CD4-positive, CD25-positive, alpha-beta regulatory T cell (primary cell): ENCODE results near the gene IFNAR2. TPM values are rescaled to one million over a fixed set of nuclear protein-coding genes. Genes with fewer than 3 reads are reported as not detected.

Source experiments
- polyA plus RNA-seq, 4 donors: library from polyadenylated mRNA; unstranded; fragments of 300-500 nt; fragmentation: Illumina TruSeq; gene quantifications; one replicate each; pipeline ENCODE4 v1.2.3, GENCODE V29; 2021
- total RNA-seq: library from RNA; stranded (reverse); gene quantifications from one replicate; pipeline ENCODE4 v1.2.3, GENCODE V29; 2022

Gene IFNAR2
- total and polyA plus RNA-seq, 5 donors from 2014 or later = 56.9 to 121 (median 111) TPM

Other genes with a start within 250 kb of the IFNAR2 start
- gene OLIG2, start 204.0 kb upstream of the IFNAR2 start, total RNA-seq = not detected
- gene OLIG2, start 204.0 kb upstream of the IFNAR2 start, polyA plus RNA-seq = not detected
- gene OLIG1, start 159.8 kb upstream of the IFNAR2 start, total RNA-seq = not detected
- gene OLIG1, start 159.8 kb upstream of the IFNAR2 start, polyA plus RNA-seq = not detected
- 30.9 TPM for gene IL10RB, start 36.4 kb downstream of the IFNAR2 start, total RNA-seq
- 100 to 1,000 TPM in 1 of 4 donors, 10 to 100 TPM in 3; 72.3 to 105 (median 84.9) TPM for gene IL10RB, start 36.4 kb downstream of the IFNAR2 start, polyA plus RNA-seq
- 23.9 TPM for gene IFNAR1, start 95.0 kb downstream of the IFNAR2 start, total RNA-seq
- 10 to 100 TPM; 61.7 to 93.8 (median 68.4) TPM for gene IFNAR1, start 95.0 kb downstream of the IFNAR2 start, polyA plus RNA-seq
- 10.2 TPM for gene IFNGR2, start 173.5 kb downstream of the IFNAR2 start, total RNA-seq
- 10 to 100 TPM; 21.7 to 37.2 (median 24.5) TPM for gene IFNGR2, start 173.5 kb downstream of the IFNAR2 start, polyA plus RNA-seq